T-helper 2 cell (primary cell): ENCODE results near the gene C2orf74.
A peak's percentile ranks its signal among the peaks of the same experiment; 100 is the strongest.
"Not testable (repeated sequence)": the region's sequence is repeated elsewhere in the genome, so short reads cannot be mapped to it uniquely, and the experiment has no call there.

Source experiments
- DNase-seq, 5 experiments: peaks; one replicate each; pipeline versions ENCODE4 v3.0.0 to v3.0.0-alpha.2; 2012 to 2022
- total RNA-seq, 2 donors: gene quantifications; one replicate each; lab custom pipeline; 2026; lab: John Stamatoyannopoulos, UW

The C2orf74 gene
- 0.31 to 0.61 reads per million in 2 donors for total RNA-seq

GRCh38 chr2:61161888-61162287 lies at the start of gene C2orf74:
C2orf74 (plus strand) TSS chr2:61162188; CDS start chr2:61162515, 327 bp downstream.
- DNase-seq = no peak

- DNase-seq = no peak
Measured at GRCh38 chr2:61114147-61114546, 47.8 kb upstream of the C2orf74 start.

GRCh38 chr2:61116302-61116701 lies 45.7 kb upstream of the C2orf74 start:
- no peak for DNase-seq

GRCh38 chr2:61117534-61117933 lies 44.5 kb upstream of the C2orf74 start:
- DNase-seq = peak in 1 of 5 experiments; percentile 6

- no peak for DNase-seq
Measured at GRCh38 chr2:61125123-61125710, 36.8 kb upstream of the C2orf74 start.

- no peak for DNase-seq
Measured at GRCh38 chr2:61125798-61126197, 36.2 kb upstream of the C2orf74 start.

GRCh38 chr2:61128122-61128521 lies 33.9 kb upstream of the C2orf74 start:
- not testable (repeated sequence) for DNase-seq

GRCh38 chr2:61134141-61134540 lies 27.8 kb upstream of the C2orf74 start:
- no peak for DNase-seq

- DNase-seq = peak in 1 of 5 experiments; percentile 29
Measured at GRCh38 chr2:61135510-61135909, 26.5 kb upstream of the C2orf74 start.

- DNase-seq = no peak
Measured at GRCh38 chr2:61138859-61139258, 23.1 kb upstream of the C2orf74 start.

GRCh38 chr2:61141151-61141550 lies 20.8 kb upstream of the C2orf74 start:
- no peak for DNase-seq

GRCh38 chr2:61144697-61145268 lies 17.2 kb upstream of the C2orf74 start:
- peak; percentile 67 to 96 (median 88) for DNase-seq

GRCh38 chr2:61145990-61146389 lies 16.0 kb upstream of the C2orf74 start:
- DNase-seq = no peak

- DNase-seq = not testable (repeated sequence)
Measured at GRCh38 chr2:61148091-61148490, 13.9 kb upstream of the C2orf74 start.

- DNase-seq = no peak
Measured at GRCh38 chr2:61149074-61149473, 12.9 kb upstream of the C2orf74 start.

- DNase-seq = no peak
Measured at GRCh38 chr2:61151436-61151835, 10.6 kb upstream of the C2orf74 start.

GRCh38 chr2:61157371-61158003 lies 4.5 kb upstream of the C2orf74 start:
- DNase-seq = no peak

- no peak for DNase-seq
Measured at GRCh38 chr2:61158356-61158955, 3.5 kb upstream of the C2orf74 start.

GRCh38 chr2:61162721-61163120 lies 733 bp downstream of the C2orf74 start:
- no peak for DNase-seq

GRCh38 chr2:61165082-61165481 lies 3.1 kb downstream of the C2orf74 start:
- DNase-seq = not testable (repeated sequence)

- DNase-seq = no peak
Measured at GRCh38 chr2:61165946-61166345, 4.0 kb downstream of the C2orf74 start.

- DNase-seq = no peak
Measured at GRCh38 chr2:61167579-61167978, 5.6 kb downstream of the C2orf74 start.

GRCh38 chr2:61172671-61173070 lies 10.7 kb downstream of the C2orf74 start:
- no peak for DNase-seq

- no peak for DNase-seq
Measured at GRCh38 chr2:61173116-61173515, 11.1 kb downstream of the C2orf74 start.
